MCF 10A (cell line): ENCODE results near the gene SCART1. TPM values are rescaled to one million over a fixed set of nuclear protein-coding genes. Genes with fewer than 3 reads are reported as not detected.

Experiments used
- BruUV-seq: library from RNA; stranded (reverse); fragments of 400-500 nt; replicated peaks from 2 replicates; lab custom pipeline; 2021; lab: Mats Ljungman, UMichigan
- CTCF ChIA-PET: fragments of 300-600 bp; sonication (Branson Sonifier 250); formaldehyde crosslinking; extraction: SDS; loops from one replicate; lab custom pipeline; 2021; ENCODE audit warnings: antibody characterized with exemption, inconsistent platforms; lab: Yijun Ruan, JAX
- POLR2A ChIA-PET: fragments of 300-600, 350-650 bp; sonication (Branson Sonifier 250); formaldehyde crosslinking; extraction: SDS; loops from one replicate; lab custom pipeline; 2020; ENCODE audit warnings: antibody characterized with exemption, inconsistent platforms; lab: Yijun Ruan, JAX
- DNase-seq: peaks from one replicate; pipeline ENCODE4 v3.0.0-alpha.2; 2018; ENCODE audit not compliant: unreplicated experiment
- H3K27ac Mint-ChIP-seq: one replicate; pipeline ENCODE4 v1.8.0; 2022; ENCODE audit warnings: mild to moderate bottlenecking, low read depth, mixed read lengths; ENCODE audit not compliant: unreplicated experiment
- H3K27me3 Mint-ChIP-seq: one replicate; pipeline ENCODE4 v1.8.0; 2022; ENCODE audit warnings: mixed read lengths; ENCODE audit not compliant: insufficient read depth, unreplicated experiment
- H3K36me3 Mint-ChIP-seq: one replicate; pipeline ENCODE4 v1.8.0; 2022; ENCODE audit warnings: mild to moderate bottlenecking, moderate library complexity, mixed read lengths; ENCODE audit not compliant: insufficient read depth, unreplicated experiment
- H3K4me1 Mint-ChIP-seq: one replicate; pipeline ENCODE4 v1.8.0; 2022; ENCODE audit warnings: mixed read lengths; ENCODE audit not compliant: insufficient read depth, unreplicated experiment
- H3K4me3 Mint-ChIP-seq: one replicate; pipeline ENCODE4 v1.8.0; 2022; ENCODE audit warnings: mild to moderate bottlenecking, moderate library complexity, mixed read lengths; ENCODE audit not compliant: unreplicated experiment
- H3K9me3 Mint-ChIP-seq: one replicate; pipeline ENCODE4 v1.8.0; 2022; ENCODE audit warnings: mixed read lengths; ENCODE audit not compliant: unreplicated experiment
- CTCF ChIP-seq: fragments of 200-600 bp; IDR thresholded peaks from one replicate; pipeline ENCODE4 v1.8.0; 2022; ENCODE audit warnings: antibody characterized with exemption, mild to moderate bottlenecking; ENCODE audit not compliant: unreplicated experiment
- intact Hi-C: fragments of 100-400 bp; cut with micrococcal nuclease; formaldehyde crosslinking; loops from 2 replicates; pipeline ENCODE4 v1.14.1; 2022
- total RNA-seq: library from RNA; stranded (reverse); gene quantifications from 2 replicates; pipeline ENCODE4 v1.2.3, GENCODE V29; 2022

SCART1 gene
- total RNA-seq, 1 experiment from 2014 or later, result 0.93 TPM

- ChIA-PET CTCF (interaction anchor here (0.6 kb wide), 1 partner anchor 583 kb away, joined by 3 read pairs; no protein-coding TSS in a partner anchor), POLR2A (no interaction called here)
- DNase-seq, result no peak
- TF ChIP-seq CTCF, result no peak
- Mint-ChIP-seq H3K4me1 (no peaks in the 10 kb centered on the region), H3K9me3 (peaks cover 17% of the 10 kb centered on the region), H3K36me3 (peaks cover 6% of the 10 kb centered on the region), H3K27me3 (peaks cover 7% of the 10 kb centered on the region), H3K4me3 (no peak overlapping the region), H3K27ac (no peak overlapping the region)
- intact Hi-C loops, result no loop called here
- no TSS peak for BruUV-seq
Measured at GRCh38 chr10:133445751-133446708, 7.7 kb upstream of the SCART1 start.

- Mint-ChIP-seq H3K27ac (no peak overlapping the region), H3K36me3 (peaks cover 6% of the 10 kb centered on the region), H3K4me1 (no peaks in the 10 kb centered on the region), H3K27me3 (peaks cover 10% of the 10 kb centered on the region), H3K9me3 (peaks cover 17% of the 10 kb centered on the region), H3K4me3 (no peak overlapping the region)
- DNase-seq, result no peak
- CTCF ChIA-PET, result interaction anchor here (0.8 kb wide), 1 partner anchor 8 kb away, joined by 3 read pairs; no protein-coding TSS in a partner anchor
- no TSS peak for BruUV-seq
- intact Hi-C loops, result no loop called here
- TF ChIP-seq CTCF, result no peak
- POLR2A ChIA-PET, result no interaction called here
Measured at GRCh38 chr10:133446979-133447378, 6.8 kb upstream of the SCART1 start.

GRCh38 chr10:133448120-133448519, 5.6 kb upstream of the SCART1 start:
- DNase-seq, result no peak
- no TSS peak for BruUV-seq
- CTCF ChIA-PET, result no interaction called here
- intact Hi-C loops, result no loop called here
- H3K27ac Mint-ChIP-seq, result no peak overlapping the region
- POLR2A ChIA-PET, result no interaction called here
- no peak overlapping the region for H3K4me3 Mint-ChIP-seq
- peaks cover 17% of the 10 kb centered on the region for H3K9me3 Mint-ChIP-seq
- peaks cover 6% of the 10 kb centered on the region for H3K36me3 Mint-ChIP-seq
- no peak for TF ChIP-seq CTCF
- H3K4me1 Mint-ChIP-seq, result no peaks in the 10 kb centered on the region
- H3K27me3 Mint-ChIP-seq, result peaks cover 10% of the 10 kb centered on the region

- no peak for TF ChIP-seq CTCF
- Mint-ChIP-seq H3K27ac (no peak overlapping the region), H3K36me3 (peaks cover 6% of the 10 kb centered on the region), H3K4me3 (no peak overlapping the region), H3K9me3 (peaks cover 17% of the 10 kb centered on the region), H3K27me3 (peaks cover 10% of the 10 kb centered on the region), H3K4me1 (no peaks in the 10 kb centered on the region)
- intact Hi-C loops, result no loop called here
- BruUV-seq, result no TSS peak
- DNase-seq, result no peak
- POLR2A ChIA-PET, result no interaction called here
- CTCF ChIA-PET, result no interaction called here
Measured at GRCh38 chr10:133451346-133451745, 2.4 kb upstream of the SCART1 start.
